CD4-positive, alpha-beta T cell (primary cell): ENCODE results near the gene NOTCH1. TPM values are rescaled to one million over a fixed set of nuclear protein-coding genes. Genes with fewer than 3 reads are reported as not detected.

Experiments
- ATAC-seq: fragments of 200-7000 bp; cut with Tn5 transposase; one replicate; pipeline ENCODE4 v1.10.0; 2022; ENCODE audit warnings: mild to moderate bottlenecking; ENCODE audit not compliant: poor library complexity
- CTCF ChIA-PET: fragments of 350-600 bp; sonication (Branson Sonifier 250); formaldehyde crosslinking; loops from one replicate; lab custom pipeline; 2021; ENCODE audit warnings: antibody characterized with exemption, inconsistent platforms; lab: Charles Lee
- POLR2A ChIA-PET: fragments of 350-600 bp; sonication (Branson Sonifier 250); formaldehyde crosslinking; loops from one replicate; lab custom pipeline; 2021; ENCODE audit warnings: antibody characterized with exemption, inconsistent platforms; lab: Charles Lee
- DNase-seq, 14 experiments: peaks; one replicate each; pipeline ENCODE4 v3.0.0-alpha.2; 2013 to 2020; ENCODE audit warnings: mixed read lengths in 2 of 14
- H3K27ac ChIP-seq, 2 donors: one replicate each; pipeline versions ENCODE4 v1.5.1 to v1.7.0; 2013; ENCODE audit warnings: low read length in 2 of 2, low read depth in 1 of 2, mild to moderate bottlenecking in 1 of 2
- H3K27me3 ChIP-seq, 2 experiments: 1 replicate in 1 of 2; 2 replicates in 1 of 2; pipeline versions ENCODE4 v1.6.1 to v1.7.0; 2013; ENCODE audit warnings: low read length in 2 of 2, control low read depth in 1 of 2, mild to moderate bottlenecking in 1 of 2, moderate library complexity in 1 of 2; ENCODE audit not compliant: insufficient read depth in 2 of 2, control insufficient read depth in 1 of 2
- H3K36me3 ChIP-seq: one replicate; pipeline ENCODE4 v1.6.1; 2013; ENCODE audit warnings: low read length, control low read depth; ENCODE audit not compliant: insufficient read depth
- H3K4me1 ChIP-seq: one replicate; pipeline ENCODE4 v1.6.1; 2013; ENCODE audit warnings: low read length, control low read depth; ENCODE audit not compliant: insufficient read depth
- H3K4me3 ChIP-seq: one replicate; pipeline ENCODE4 v1.5.1; 2013; ENCODE audit warnings: mild to moderate bottlenecking, low read length, moderate library complexity
- H3K9me3 ChIP-seq, 2 experiments: 1 replicate in 1 of 2; 2 replicates in 1 of 2; pipeline versions ENCODE4 v1.6.1 to v1.7.0; 2013; ENCODE audit warnings: low read length in 2 of 2, mild to moderate bottlenecking in 2 of 2, control low read depth in 1 of 2, moderate library complexity in 1 of 2; ENCODE audit not compliant: control insufficient read depth in 1 of 2, insufficient read depth in 1 of 2
- H3K27ac Mint-ChIP-seq: one replicate; pipeline ENCODE4 v1.8.0; 2020; ENCODE audit warnings: mixed read lengths
- H3K27me3 Mint-ChIP-seq: one replicate; pipeline ENCODE4 v1.8.0; 2021; ENCODE audit warnings: mixed read lengths
- H3K36me3 Mint-ChIP-seq: one replicate; pipeline ENCODE4 v1.8.0; 2021; ENCODE audit warnings: low read depth, mixed read lengths
- H3K4me1 Mint-ChIP-seq: one replicate; pipeline ENCODE4 v1.8.0; 2021; ENCODE audit warnings: low read depth, mixed read lengths
- H3K4me3 Mint-ChIP-seq: one replicate; pipeline ENCODE4 v1.8.0; 2020; ENCODE audit warnings: mild to moderate bottlenecking, mixed read lengths
- H3K9me3 Mint-ChIP-seq: one replicate; pipeline ENCODE4 v1.8.0; 2020; ENCODE audit warnings: mixed read lengths
- CTCF ChIP-seq: fragments of 200-600 bp; IDR thresholded peaks from one replicate; pipeline ENCODE4 v1.8.0; 2022; ENCODE audit warnings: antibody characterized with exemption, mild to moderate bottlenecking
- intact Hi-C, 2 experiments: fragments of 100-400 bp; cut with DNase I in 1 of 2; cut with micrococcal nuclease in 1 of 2; formaldehyde crosslinking; loops; one replicate each; pipeline versions ENCODE4 v1.15.1 to v1.9.0; 2023 to 2025; cut with DNase I, micrococcal nuclease
- microRNA-seq: library from miRNA; unstranded; fragments of <30 nt; microRNA quantifications from one replicate; pipeline ENCODE4 v1.2.0, GENCODE V29; 2021; ENCODE audit warnings: borderline microRNAs expressed, borderline replicate concordance
- total RNA-seq, 174 experiments: library from RNA in 2 of 174; stranded (reverse) in 2 of 174; gene quantifications; one replicate each; pipeline ENCODE4 v1.2.3 and lab custom pipeline; 2021 to 2026

NOTCH1 gene
- total RNA-seq, 2 experiments from 2014 or later: 30.8 to 34.2 TPM

GRCh38 chr9:136448655-136449054 is 97.2 kb downstream of the NOTCH1 start:
- H3K9me3 Mint-ChIP-seq: no peaks in the 10 kb centered on the region
- intact Hi-C loops: no loop called here
- no peak overlapping the region for H3K27ac Mint-ChIP-seq
- H3K27me3 ChIP-seq: no peaks in the 10 kb centered on the region
- no peaks in the 10 kb centered on the region for H3K9me3 ChIP-seq
- no peaks in the 10 kb centered on the region for H3K4me1 ChIP-seq
- CTCF ChIA-PET: no interaction called here
- no peak for DNase-seq
- ATAC-seq: no peak
- H3K4me3 ChIP-seq: no peak overlapping the region
- H3K27ac ChIP-seq: no peak overlapping the region
- POLR2A ChIA-PET: no interaction called here
- H3K36me3 ChIP-seq: peaks cover 86% of the 10 kb centered on the region
- no peaks in the 10 kb centered on the region for H3K4me1 Mint-ChIP-seq
- no peaks in the 10 kb centered on the region for H3K27me3 Mint-ChIP-seq
- no peak for TF ChIP-seq CTCF
- H3K36me3 Mint-ChIP-seq: peaks cover 86% of the 10 kb centered on the region
- no peak overlapping the region for H3K4me3 Mint-ChIP-seq

GRCh38 chr9:136447173-136447778 is 98.6 kb downstream of the NOTCH1 start:
- no peaks in the 10 kb centered on the region for H3K9me3 ChIP-seq
- CTCF ChIA-PET: interaction anchor here (0.5 kb wide), 1 partner anchor 115 kb away, joined by 4 read pairs; no protein-coding TSS in a partner anchor
- POLR2A ChIA-PET: no interaction called here
- TF ChIP-seq CTCF: no peak
- no peaks in the 10 kb centered on the region for H3K27me3 ChIP-seq
- ATAC-seq: no peak
- H3K4me1 ChIP-seq: no peaks in the 10 kb centered on the region
- Mint-ChIP-seq H3K4me3 (no peak overlapping the region), H3K27ac (no peak overlapping the region), H3K27me3 (no peaks in the 10 kb centered on the region), H3K36me3 (peaks cover 92% of the 10 kb centered on the region), H3K4me1 (no peaks in the 10 kb centered on the region), H3K9me3 (no peaks in the 10 kb centered on the region)
- DNase-seq: peak in 1 of 14 experiments; percentile 18
- peaks cover 90% of the 10 kb centered on the region for H3K36me3 ChIP-seq
- intact Hi-C loops: no loop called here
- no peak overlapping the region for H3K27ac ChIP-seq
- H3K4me3 ChIP-seq: no peak overlapping the region

- ChIA-PET POLR2A (interaction anchor here (0.7 kb wide), 2 partner anchors 12 to 38 kb away, joined by 3 to 5 read pairs; no protein-coding TSS in a partner anchor), CTCF (no interaction called here)
- H3K36me3 Mint-ChIP-seq: peaks cover 93% of the 10 kb centered on the region
- H3K27me3 Mint-ChIP-seq: no peaks in the 10 kb centered on the region
- ATAC-seq: no peak
- Histone ChIP-seq H3K36me3 (peaks cover 91% of the 10 kb centered on the region), H3K4me3 (no peak overlapping the region), H3K27ac (no peak overlapping the region), H3K9me3 (no peaks in the 10 kb centered on the region), H3K4me1 (no peaks in the 10 kb centered on the region), H3K27me3 (no peaks in the 10 kb centered on the region)
- H3K9me3 Mint-ChIP-seq: no peaks in the 10 kb centered on the region
- DNase-seq: no peak
- no peaks in the 10 kb centered on the region for H3K4me1 Mint-ChIP-seq
- H3K27ac Mint-ChIP-seq: no peak overlapping the region
- no peak for TF ChIP-seq CTCF
- intact Hi-C loops: no loop called here
- H3K4me3 Mint-ChIP-seq: no peak overlapping the region
Measured at GRCh38 chr9:136445799-136446198, 100.0 kb downstream of the NOTCH1 start.

Small RNA genes lying within 50 kb of the gene (microRNA-seq; reads per million reads assigned to microRNA genes)
- gene MIR4673 (not detected), gene MIR4674 (not detected)

Other genes starting within 250 kb of the NOTCH1 start
- gene CCDC187, start 242.0 kb downstream of the NOTCH1 start, total RNA-seq: not detected
- gene GPSM1, start 218.5 kb downstream of the NOTCH1 start, total RNA-seq: 1 to 10 TPM; 7.7 to 8.6 TPM
- 10 to 100 TPM; 15.4 to 17.0 TPM for gene DNLZ, start 182.3 kb downstream of the NOTCH1 start, total RNA-seq
- gene CARD9, start 172.4 kb downstream of the NOTCH1 start, total RNA-seq: under 1 TPM; 0.36 to 0.64 TPM
- 1 to 10 TPM; 7.7 to 8.0 TPM for gene SNAPC4, start 145.9 kb downstream of the NOTCH1 start, total RNA-seq
- 10 to 100 TPM; 37.7 to 43.2 TPM for gene ENTR1, start 135.4 kb downstream of the NOTCH1 start, total RNA-seq
- gene PMPCA, start 135.4 kb downstream of the NOTCH1 start, total RNA-seq: 100 to 1,000 TPM; 107 to 109 TPM
- 10 to 100 TPM; 17.2 to 19.4 TPM for gene INPP5E, start 106.2 kb downstream of the NOTCH1 start, total RNA-seq
- 10 to 100 TPM; 73.0 to 75.0 TPM for gene SEC16A, start 63.0 kb downstream of the NOTCH1 start, total RNA-seq
- gene EGFL7, start 116.9 kb upstream of the NOTCH1 start, total RNA-seq: not detected
- 1 to 10 TPM; 3.6 to 4.0 TPM for gene AGPAT2, start 141.4 kb upstream of the NOTCH1 start, total RNA-seq
- under 1 TPM in 1 of 2 experiments, not detected in 1; 0.11 TPM for gene DIPK1B, start 166.5 kb upstream of the NOTCH1 start, total RNA-seq
- gene LCN10, start 196.9 kb upstream of the NOTCH1 start, total RNA-seq: not detected
- gene LCN6, start 202.5 kb upstream of the NOTCH1 start, total RNA-seq: not detected
- gene LCN8, start 212.2 kb upstream of the NOTCH1 start, total RNA-seq: not detected
- gene LCN15, start 218.5 kb upstream of the NOTCH1 start, total RNA-seq: not detected
- 10 to 100 TPM; 14.6 to 17.1 TPM for gene TMEM141, start 245.3 kb upstream of the NOTCH1 start, total RNA-seq